SK-N-SH treated with all-trans-retinoic acid at 6 μM for 48 hours (cell line): ENCODE measurements around the gene FRAS1.

Source experiments
- ISL1 ChIP-seq: fragments of 250-450 bp; sonication (Bioruptor Pico); IDR thresholded peaks from 2 replicates; pipeline ENCODE4 v2.1.2; 2022; ENCODE audit warnings: mild to moderate bottlenecking, moderate library complexity
- TCF4 ChIP-seq: fragments of 250-450 bp; sonication (Bioruptor Pico); IDR thresholded peaks from 2 replicates; pipeline ENCODE4 v1.8.0; 2021; ENCODE audit warnings: mild to moderate bottlenecking, moderate library complexity, borderline replicate concordance
- TOX ChIP-seq: fragments of 250-450 bp; sonication (Bioruptor Pico); IDR thresholded peaks from 2 replicates; pipeline ENCODE4 v1.8.0; 2021; ENCODE audit warnings: mild to moderate bottlenecking, moderate library complexity, borderline replicate concordance
- ZFP30 ChIP-seq: fragments of 450-650 bp; formaldehyde crosslinking; IDR thresholded peaks from 2 replicates; pipeline ENCODE4 v1.5.0; 2022; ENCODE audit warnings: mild to moderate bottlenecking, moderate library complexity
- ZNF565 ChIP-seq: fragments of 450-650 bp; formaldehyde crosslinking; conservative IDR thresholded peaks from 2 replicates; pipeline ENCODE4 v1.5.0; 2020; ENCODE audit warnings: low read depth, mild to moderate bottlenecking, moderate library complexity
- TF ChIP-seq, protein P1 (sequence below): fragments of 250-450 bp; sonication (Bioruptor Pico); IDR thresholded peaks from 2 replicates; pipeline ENCODE4 v1.5.1; 2020; ENCODE audit warnings: low read depth, mild to moderate bottlenecking, moderate library complexity

DNA sequence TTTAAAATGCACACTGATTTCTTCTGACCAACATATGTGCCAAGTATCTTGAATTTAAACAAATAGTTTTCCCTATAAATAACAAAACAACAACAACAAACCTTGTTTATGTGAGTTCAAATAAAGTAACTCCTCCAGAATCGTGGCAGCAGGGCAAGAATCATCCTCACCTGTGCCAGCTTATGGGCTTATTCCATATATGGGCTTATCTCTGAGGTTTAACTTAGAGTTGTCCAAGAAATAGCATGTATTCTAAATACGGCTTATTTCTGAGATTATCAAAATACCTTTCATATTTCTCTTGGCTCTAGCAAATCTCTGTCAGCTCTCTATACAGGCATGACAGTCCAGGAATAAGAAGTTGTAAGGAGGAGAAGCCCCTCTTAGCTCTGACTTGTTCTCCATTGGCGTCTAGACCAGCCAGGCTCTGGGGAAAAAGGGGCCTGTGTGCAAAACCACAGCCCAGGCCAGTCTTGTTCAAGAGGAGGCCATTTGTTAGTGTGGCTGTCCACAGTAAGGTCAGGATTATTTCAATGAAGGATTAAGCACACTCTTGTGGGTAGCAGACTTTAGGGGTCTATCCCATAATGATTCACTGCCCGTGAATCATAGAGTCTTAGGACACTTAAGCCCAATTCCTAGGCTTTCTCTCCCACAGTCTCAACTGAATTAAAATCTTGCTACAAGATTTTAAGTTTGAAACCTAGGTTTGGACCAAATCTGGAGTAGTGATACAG lies 63.2 kb downstream of the FRAS1 start:
- TF ChIP-seq TCF4 (CRISPR knock-in tag) = no peak
- no peak for TF ChIP-seq ZFP30 (CRISPR knock-in tag)
- TF ChIP-seq ISL1 (CRISPR knock-in tag) = no peak
- TF ChIP-seq TOX = no peak
- no peak for TF ChIP-seq ZNF565 (CRISPR knock-in tag)
- TF ChIP-seq, protein P1, sequence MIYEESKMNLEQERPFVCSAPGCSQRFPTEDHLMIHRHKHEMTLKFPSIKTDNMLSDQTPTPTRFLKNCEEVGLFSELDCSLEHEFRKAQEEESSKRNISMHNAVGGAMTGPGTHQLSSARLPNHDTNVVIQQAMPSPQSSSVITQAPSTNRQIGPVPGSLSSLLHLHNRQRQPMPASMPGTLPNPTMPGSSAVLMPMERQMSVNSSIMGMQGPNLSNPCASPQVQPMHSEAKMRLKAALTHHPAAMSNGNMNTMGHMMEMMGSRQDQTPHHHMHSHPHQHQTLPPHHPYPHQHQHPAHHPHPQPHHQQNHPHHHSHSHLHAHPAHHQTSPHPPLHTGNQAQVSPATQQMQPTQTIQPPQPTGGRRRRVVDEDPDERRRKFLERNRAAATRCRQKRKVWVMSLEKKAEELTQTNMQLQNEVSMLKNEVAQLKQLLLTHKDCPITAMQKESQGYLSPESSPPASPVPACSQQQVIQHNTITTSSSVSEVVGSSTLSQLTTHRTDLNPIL (CRISPR knock-in tag) = no peak
